H1 (cell line): ENCODE data around the gene ADD2. TPM values are rescaled to one million over a fixed set of nuclear protein-coding genes. Genes with fewer than 3 reads are reported as not detected.

Experiments used
- BRCA1 ChIP-seq: IDR thresholded peaks from 2 replicates; pipeline ENCODE4 v1.6.1; 2012; ENCODE audit warnings: low read depth, low read length, improper control_type of control experiment
- CBX8 ChIP-seq: fragments of 300-800, 300-1000 bp; sonication (generic); IDR thresholded peaks from 2 replicates; pipeline ENCODE4 v1.7.1; 2016; ENCODE audit warnings: low read depth, low read length, borderline replicate concordance
- CHD2 ChIP-seq: IDR thresholded peaks from 2 replicates; pipeline ENCODE4 v1.6.1; 2012; ENCODE audit warnings: low read length, improper control_type of control experiment
- HDAC6 ChIP-seq: IDR thresholded peaks from one replicate; pipeline ENCODE4 v1.7.1; 2012; ENCODE audit warnings: low read depth, mild to moderate bottlenecking, inconsistent platforms, low read length, moderate library complexity
- RFX5 ChIP-seq: IDR thresholded peaks from 2 replicates; pipeline ENCODE4 v1.6.1; 2011; ENCODE audit warnings: low read depth, low read length, improper control_type of control experiment, borderline replicate concordance
- SIN3A ChIP-seq, 2 experiments: IDR thresholded peaks in 1 of 2; conservative IDR thresholded peaks in 1 of 2; 2 replicates each; pipeline ENCODE4 v1.6.1; 2011 to 2012; ENCODE audit warnings: low read length in 2 of 2, improper control_type of control experiment in 1 of 2, low read depth in 1 of 2, mild to moderate bottlenecking in 1 of 2
- SIRT6 ChIP-seq: IDR thresholded peaks from one replicate; pipeline ENCODE4 v1.7.1; 2012; ENCODE audit warnings: low read length, inconsistent platforms
- TAF7 ChIP-seq: optimal IDR thresholded peaks from 2 replicates; pipeline ENCODE3; 2011; ENCODE audit warnings: low read depth, mild to moderate bottlenecking, inconsistent platforms, low read length, moderate library complexity, borderline replicate concordance
- YY1 ChIP-seq: IDR thresholded peaks from 2 replicates; pipeline ENCODE4 v1.6.1; 2011; ENCODE audit warnings: low read depth, mild to moderate bottlenecking, low read length
- polyA plus RNA-seq, 7 experiments: library from polyadenylated mRNA; depleted of rRNA in 3 of 7; stranded (reverse) in 5 of 7; unstranded in 2 of 7; fragments of >200 nt in 5 of 7; fragments of 200-250 nt in 2 of 7; gene quantifications; 1 replicate in 5 of 7; 2 replicates in 1 of 7; 4 replicates in 1 of 7; pipeline versions ENCODE4 v1.2.1 to v1.2.3, GENCODE V29; 2011 to 2013; ENCODE audit warnings: missing spikeins in 2 of 7, mixed read lengths in 2 of 7
- total RNA-seq: library from RNA; stranded (reverse); fragmentation: NEBNext Ultra II Directional; extraction: Animal tissue kit (Norgen Biotek cat#: 25700); gene quantifications from 2 replicates; pipeline ENCODE4 v1.2.1, GENCODE V29; 2021
- TF ChIP-seq, protein P1 (sequence below): IDR thresholded peaks from 2 replicates; pipeline ENCODE4 v1.6.1; 2012; ENCODE audit warnings: low read length, inconsistent platforms
- TF ChIP-seq, protein P2 (sequence below): IDR thresholded peaks from 2 replicates; pipeline ENCODE4 v1.6.1; 2012; ENCODE audit warnings: inconsistent platforms

Gene ADD2
- total and polyA plus RNA-seq, 2 of the 8 experiments (the other 6 are each of a cell fraction or from before 2014, with no cell fraction given): 58.5 to 170 TPM

DNA sequence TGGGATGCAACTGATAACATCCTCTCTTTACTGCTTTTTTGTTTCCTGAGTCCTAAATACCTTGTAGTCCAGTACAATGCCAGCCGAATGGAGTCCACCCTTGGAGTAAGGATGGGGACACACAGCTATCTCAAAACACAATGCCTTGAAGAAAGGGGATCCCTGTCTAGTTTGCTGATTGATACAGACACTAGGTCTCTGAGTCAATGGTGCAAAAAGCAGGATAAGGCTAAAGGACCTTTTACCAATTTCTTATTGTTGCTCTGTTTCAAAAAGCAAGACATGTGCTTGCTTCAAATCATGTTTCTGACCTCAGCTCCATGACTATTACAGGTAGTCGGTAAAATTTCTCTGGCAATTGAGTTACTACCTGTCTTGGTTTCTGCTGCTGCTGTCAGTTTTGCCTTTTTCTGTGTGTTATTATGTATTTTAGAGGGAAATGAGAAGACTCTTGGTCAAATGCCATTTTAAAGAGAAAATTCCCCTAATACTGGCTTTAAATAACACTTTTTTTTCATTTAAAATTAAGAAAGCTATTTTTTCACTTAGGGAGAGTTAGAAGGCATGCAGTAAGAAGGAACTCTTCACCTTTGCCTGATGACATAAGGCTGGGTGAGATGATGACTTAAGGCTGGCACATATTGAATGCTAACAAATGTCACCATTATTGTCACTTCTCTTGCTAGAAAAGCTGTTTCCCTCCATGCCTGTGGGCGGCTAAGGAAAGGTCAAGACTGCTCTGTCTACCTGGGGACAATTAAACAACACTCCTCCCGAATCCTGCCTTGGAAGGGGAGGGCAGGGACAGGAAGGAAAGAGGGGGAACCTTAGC is 27.4 kb upstream of the ADD2 start (continued):
- TF ChIP-seq, protein P1, sequence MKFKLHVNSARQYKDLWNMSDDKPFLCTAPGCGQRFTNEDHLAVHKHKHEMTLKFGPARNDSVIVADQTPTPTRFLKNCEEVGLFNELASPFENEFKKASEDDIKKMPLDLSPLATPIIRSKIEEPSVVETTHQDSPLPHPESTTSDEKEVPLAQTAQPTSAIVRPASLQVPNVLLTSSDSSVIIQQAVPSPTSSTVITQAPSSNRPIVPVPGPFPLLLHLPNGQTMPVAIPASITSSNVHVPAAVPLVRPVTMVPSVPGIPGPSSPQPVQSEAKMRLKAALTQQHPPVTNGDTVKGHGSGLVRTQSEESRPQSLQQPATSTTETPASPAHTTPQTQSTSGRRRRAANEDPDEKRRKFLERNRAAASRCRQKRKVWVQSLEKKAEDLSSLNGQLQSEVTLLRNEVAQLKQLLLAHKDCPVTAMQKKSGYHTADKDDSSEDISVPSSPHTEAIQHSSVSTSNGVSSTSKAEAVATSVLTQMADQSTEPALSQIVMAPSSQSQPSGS: no peak
- no peak for TF ChIP-seq YY1
- no peak for TF ChIP-seq CBX8
- no peak for TF ChIP-seq BRCA1
- no peak for TF ChIP-seq SIN3A (conservative IDR thresholded peaks at IDR 0.05 in 1 of 2, IDR thresholded peaks at IDR 0.05 in 1 of 2; ENCODE audit: low read depth in 1 of 2, low read length in 2 of 2)
- no peak for TF ChIP-seq HDAC6
- TF ChIP-seq TAF7: no peak
- no peak for TF ChIP-seq RFX5
- TF ChIP-seq, protein P2, sequence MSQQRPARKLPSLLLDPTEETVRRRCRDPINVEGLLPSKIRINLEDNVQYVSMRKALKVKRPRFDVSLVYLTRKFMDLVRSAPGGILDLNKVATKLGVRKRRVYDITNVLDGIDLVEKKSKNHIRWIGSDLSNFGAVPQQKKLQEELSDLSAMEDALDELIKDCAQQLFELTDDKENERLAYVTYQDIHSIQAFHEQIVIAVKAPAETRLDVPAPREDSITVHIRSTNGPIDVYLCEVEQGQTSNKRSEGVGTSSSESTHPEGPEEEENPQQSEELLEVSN: no peak
- TF ChIP-seq SIRT6: no peak
- TF ChIP-seq CHD2: no peak
